Tibial nerve (tissue), 4 donors: ENCODE data around the gene GRHL1.

ENCODE experiments used
- EP300 ChIP-seq, 2 donors: sonication (generic); formaldehyde crosslinking; IDR thresholded peaks; one replicate each; pipeline ENCODE4 v1.6.1; 2017; ENCODE audit warnings: antibody characterized with exemption in 2 of 2, mild to moderate bottlenecking in 1 of 2
- POLR2A ChIP-seq, 2 donors: fragments of 450-650 bp; IDR thresholded peaks; one replicate each; pipeline ENCODE4 v1.6.1; 2017; ENCODE audit warnings: antibody characterized with exemption in 2 of 2, mild to moderate bottlenecking in 2 of 2, moderate library complexity in 2 of 2
- TF ChIP-seq, protein P1 (sequence below), 5 experiments: fragments of 200-600 bp in 3 of 5; fragments of 450-650 bp in 2 of 5; sonication (generic) in 3 of 5; IDR thresholded peaks; one replicate each; pipeline ENCODE4 v1.5.1; 2016 to 2019; ENCODE audit warnings: antibody characterized with exemption in 5 of 5, mild to moderate bottlenecking in 3 of 5, moderate library complexity in 2 of 5

- TF ChIP-seq, protein P1, sequence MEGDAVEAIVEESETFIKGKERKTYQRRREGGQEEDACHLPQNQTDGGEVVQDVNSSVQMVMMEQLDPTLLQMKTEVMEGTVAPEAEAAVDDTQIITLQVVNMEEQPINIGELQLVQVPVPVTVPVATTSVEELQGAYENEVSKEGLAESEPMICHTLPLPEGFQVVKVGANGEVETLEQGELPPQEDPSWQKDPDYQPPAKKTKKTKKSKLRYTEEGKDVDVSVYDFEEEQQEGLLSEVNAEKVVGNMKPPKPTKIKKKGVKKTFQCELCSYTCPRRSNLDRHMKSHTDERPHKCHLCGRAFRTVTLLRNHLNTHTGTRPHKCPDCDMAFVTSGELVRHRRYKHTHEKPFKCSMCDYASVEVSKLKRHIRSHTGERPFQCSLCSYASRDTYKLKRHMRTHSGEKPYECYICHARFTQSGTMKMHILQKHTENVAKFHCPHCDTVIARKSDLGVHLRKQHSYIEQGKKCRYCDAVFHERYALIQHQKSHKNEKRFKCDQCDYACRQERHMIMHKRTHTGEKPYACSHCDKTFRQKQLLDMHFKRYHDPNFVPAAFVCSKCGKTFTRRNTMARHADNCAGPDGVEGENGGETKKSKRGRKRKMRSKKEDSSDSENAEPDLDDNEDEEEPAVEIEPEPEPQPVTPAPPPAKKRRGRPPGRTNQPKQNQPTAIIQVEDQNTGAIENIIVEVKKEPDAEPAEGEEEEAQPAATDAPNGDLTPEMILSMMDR (IDR thresholded peaks at IDR 0.05) = no peak
- no peak for TF ChIP-seq EP300 (IDR thresholded peaks at IDR 0.05)
- TF ChIP-seq POLR2A (IDR thresholded peaks at IDR 0.05) = no peak
Measured at GRCh38 chr2:10045561-10046355, 94.3 kb downstream of the GRHL1 start.
